Effector memory CD8-positive, alpha-beta T cell (primary cell): ENCODE results near the gene AKAP11.

Source experiments
- ATAC-seq: fragments of 150-1000 bp; cut with Tn5 transposase; replicated peaks from 2 replicates; pipeline ENCODE4 v1.10.0; 2021; ENCODE audit warnings: mild to moderate bottlenecking, moderate library complexity
- DNase-seq, 3 experiments: peaks; one replicate each; pipeline ENCODE4 v3.0.0; 2021
- H3K27ac Mint-ChIP-seq, 2 donors: one replicate each; pipeline ENCODE4 v1.8.0; 2022; ENCODE audit warnings: mild to moderate bottlenecking in 2 of 2, mixed read lengths in 2 of 2, moderate library complexity in 2 of 2
- H3K27me3 Mint-ChIP-seq, 2 donors: one replicate each; pipeline ENCODE4 v1.8.0; 2022; ENCODE audit warnings: mixed read lengths in 2 of 2
- H3K36me3 Mint-ChIP-seq: one replicate; pipeline ENCODE4 v1.8.0; 2022; ENCODE audit warnings: mild to moderate bottlenecking, moderate library complexity, mixed read lengths; ENCODE audit not compliant: insufficient read depth
- H3K4me1 Mint-ChIP-seq, 2 donors: one replicate each; pipeline ENCODE4 v1.8.0; 2022; ENCODE audit warnings: low read depth in 2 of 2, mixed read lengths in 2 of 2
- H3K4me3 Mint-ChIP-seq, 2 donors: one replicate each; pipeline ENCODE4 v1.8.0; 2022; ENCODE audit warnings: mild to moderate bottlenecking in 2 of 2, mixed read lengths in 2 of 2, moderate library complexity in 2 of 2
- H3K9me3 Mint-ChIP-seq, 2 donors: one replicate each; pipeline ENCODE4 v1.8.0; 2022; ENCODE audit warnings: mixed read lengths in 2 of 2

The AKAP11 gene

DNA sequence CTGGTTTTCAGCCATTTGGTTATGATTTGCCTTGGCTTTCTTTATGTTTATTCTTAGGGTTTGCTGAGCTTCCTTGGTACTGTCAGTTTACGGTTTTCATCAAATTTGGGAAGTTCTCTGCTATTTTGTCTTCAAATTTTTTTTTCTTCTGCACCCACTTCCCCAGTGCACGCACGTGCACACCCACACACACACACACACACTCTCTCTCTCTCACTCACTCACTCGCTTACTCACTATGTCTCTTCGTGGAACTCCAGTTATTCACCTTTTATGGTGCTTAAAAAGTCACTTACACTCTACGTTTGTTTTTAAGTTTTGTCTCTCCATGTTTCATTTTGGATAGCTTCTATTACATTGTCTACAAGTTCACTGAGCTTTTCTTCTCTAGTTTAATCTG is 7.1 kb downstream of the AKAP11 start:
- no peak overlapping the region for H3K27ac Mint-ChIP-seq
- no peaks in the 10 kb centered on the region for H3K9me3 Mint-ChIP-seq
- no peaks in the 10 kb centered on the region for H3K36me3 Mint-ChIP-seq
- H3K4me3 Mint-ChIP-seq: no peak overlapping the region
- DNase-seq: no peak
- H3K27me3 Mint-ChIP-seq: no peaks in the 10 kb centered on the region
- no peak for ATAC-seq
- peaks cover 15 to 50% of the 10 kb centered on the region in 2 donors for H3K4me1 Mint-ChIP-seq

GRCh38 chr13:42279986-42280385 is 8.0 kb downstream of the AKAP11 start:
- no peak for DNase-seq
- ATAC-seq: no peak
- Mint-ChIP-seq H3K27ac (no peak overlapping the region), H3K27me3 (no peaks in the 10 kb centered on the region), H3K4me1 (peaks cover 14 to 48% of the 10 kb centered on the region in 2 donors), H3K36me3 (no peaks in the 10 kb centered on the region), H3K9me3 (no peaks in the 10 kb centered on the region), H3K4me3 (no peak overlapping the region)

GRCh38 chr13:42280537-42280936 is 8.6 kb downstream of the AKAP11 start:
- Mint-ChIP-seq H3K4me1 (peaks cover 10 to 45% of the 10 kb centered on the region in 2 donors), H3K4me3 (no peak overlapping the region), H3K9me3 (no peaks in the 10 kb centered on the region), H3K27ac (no peak overlapping the region), H3K36me3 (peaks cover under 1% of the 10 kb centered on the region), H3K27me3 (no peaks in the 10 kb centered on the region)
- DNase-seq: no peak
- ATAC-seq: no peak

- ATAC-seq (no peak), DNase-seq (no peak)
- Mint-ChIP-seq H3K36me3 (peaks cover 22% of the 10 kb centered on the region), H3K9me3 (no peaks in the 10 kb centered on the region), H3K27me3 (no peaks in the 10 kb centered on the region), H3K4me3 (no peak overlapping the region), H3K27ac (no peak overlapping the region), H3K4me1 (peaks cover 3 to 27% of the 10 kb centered on the region in 2 donors)
Observed at GRCh38 chr13:42283574-42283973, 11.6 kb downstream of the AKAP11 start.

GRCh38 chr13:42284068-42284467 is 12.1 kb downstream of the AKAP11 start:
- no peak for ATAC-seq
- Mint-ChIP-seq H3K27me3 (no peaks in the 10 kb centered on the region), H3K9me3 (no peaks in the 10 kb centered on the region), H3K27ac (no peak overlapping the region), H3K4me3 (no peak overlapping the region), H3K36me3 (peaks cover 26% of the 10 kb centered on the region), H3K4me1 (peaks cover 3 to 30% of the 10 kb centered on the region in 2 donors)
- DNase-seq: no peak

DNA sequence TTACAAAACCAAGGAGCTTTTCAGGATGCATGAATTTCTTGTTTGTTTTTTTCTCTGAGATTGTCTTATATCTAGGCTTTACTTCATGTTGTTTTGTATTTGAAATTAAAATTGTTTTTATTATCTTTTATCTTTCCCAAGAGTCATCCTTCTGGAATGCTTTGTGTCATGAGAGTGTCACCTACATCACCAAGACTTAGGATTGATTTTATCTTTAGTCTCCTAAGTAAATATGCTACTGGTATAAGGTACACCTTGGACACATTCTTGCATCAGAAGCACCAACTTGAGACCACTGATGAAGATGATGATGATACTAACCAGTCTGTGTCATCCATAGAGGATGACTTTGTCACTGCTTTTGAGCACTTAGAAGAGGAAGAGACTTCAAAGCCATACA is 26.4 kb downstream of the AKAP11 start:
- no peak overlapping the region for H3K27ac Mint-ChIP-seq
- H3K27me3 Mint-ChIP-seq: no peaks in the 10 kb centered on the region
- no peak for DNase-seq
- H3K4me1 Mint-ChIP-seq: peaks cover 0 to 7% of the 10 kb centered on the region in 2 donors
- ATAC-seq: no peak
- no peaks in the 10 kb centered on the region for H3K9me3 Mint-ChIP-seq
- H3K4me3 Mint-ChIP-seq: no peak overlapping the region
- peaks cover 57% of the 10 kb centered on the region for H3K36me3 Mint-ChIP-seq

GRCh38 chr13:42305503-42305902 is 33.6 kb downstream of the AKAP11 start:
- H3K4me1 Mint-ChIP-seq: peaks cover 7 to 14% of the 10 kb centered on the region in 2 donors
- H3K9me3 Mint-ChIP-seq: no peaks in the 10 kb centered on the region
- peaks cover 45% of the 10 kb centered on the region for H3K36me3 Mint-ChIP-seq
- no peaks in the 10 kb centered on the region for H3K27me3 Mint-ChIP-seq
- peak overlapping the region in 1 of 2 donors; percentile 23 for H3K27ac Mint-ChIP-seq
- no peak overlapping the region for H3K4me3 Mint-ChIP-seq
- no peak for ATAC-seq
- DNase-seq: no peak

GRCh38 chr13:42307461-42307860 is 35.5 kb downstream of the AKAP11 start:
- no peak for ATAC-seq
- H3K4me1 Mint-ChIP-seq: peaks cover 8 to 21% of the 10 kb centered on the region in 2 donors
- H3K9me3 Mint-ChIP-seq: no peaks in the 10 kb centered on the region
- H3K27me3 Mint-ChIP-seq: no peaks in the 10 kb centered on the region
- H3K27ac Mint-ChIP-seq: no peak overlapping the region
- H3K4me3 Mint-ChIP-seq: no peak overlapping the region
- DNase-seq: no peak
- peaks cover 45% of the 10 kb centered on the region for H3K36me3 Mint-ChIP-seq

DNA sequence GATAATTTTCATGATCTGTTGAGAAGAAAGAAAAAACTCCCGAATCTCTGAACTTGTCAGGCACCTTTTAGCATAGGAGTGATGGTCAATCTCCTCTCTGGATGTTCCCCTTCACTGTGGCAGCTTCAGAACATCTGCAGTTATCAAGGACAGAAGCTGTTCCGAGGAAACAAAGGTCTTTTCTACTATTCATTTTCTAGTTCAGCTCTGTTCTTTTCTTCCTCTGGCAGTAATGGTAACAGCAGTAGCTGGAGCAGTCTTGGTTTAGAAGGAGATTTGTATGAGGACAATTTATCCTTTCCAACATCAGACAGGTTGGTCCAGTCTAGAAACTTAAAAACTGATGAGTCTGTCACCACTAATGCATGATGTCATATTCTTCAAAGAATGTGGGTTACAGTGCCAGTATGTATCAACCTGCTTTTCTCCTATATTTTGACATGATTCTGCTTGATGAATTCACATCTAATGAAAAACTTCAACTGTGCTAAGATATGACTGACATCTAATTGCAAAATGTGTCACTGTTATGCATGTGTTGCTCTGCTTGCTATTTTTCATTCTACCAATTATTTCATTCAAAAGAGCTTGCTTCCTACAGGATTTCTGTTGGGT is 41.0 kb downstream of the AKAP11 start:
- Mint-ChIP-seq H3K4me3 (no peak overlapping the region), H3K27ac (no peak overlapping the region), H3K27me3 (no peaks in the 10 kb centered on the region), H3K9me3 (no peaks in the 10 kb centered on the region), H3K4me1 (peaks cover 8 to 12% of the 10 kb centered on the region in 2 donors), H3K36me3 (peaks cover 44% of the 10 kb centered on the region)
- DNase-seq: no peak
- ATAC-seq: no peak

GRCh38 chr13:42318570-42318969 is 46.6 kb downstream of the AKAP11 start:
- no peaks in the 10 kb centered on the region for H3K9me3 Mint-ChIP-seq
- no peak for ATAC-seq
- DNase-seq: no peak
- no peaks in the 10 kb centered on the region for H3K27me3 Mint-ChIP-seq
- peaks cover 9 to 21% of the 10 kb centered on the region in 2 donors for H3K4me1 Mint-ChIP-seq
- peaks cover 15% of the 10 kb centered on the region for H3K36me3 Mint-ChIP-seq
- no peak overlapping the region for H3K27ac Mint-ChIP-seq
- no peak overlapping the region for H3K4me3 Mint-ChIP-seq

DNA sequence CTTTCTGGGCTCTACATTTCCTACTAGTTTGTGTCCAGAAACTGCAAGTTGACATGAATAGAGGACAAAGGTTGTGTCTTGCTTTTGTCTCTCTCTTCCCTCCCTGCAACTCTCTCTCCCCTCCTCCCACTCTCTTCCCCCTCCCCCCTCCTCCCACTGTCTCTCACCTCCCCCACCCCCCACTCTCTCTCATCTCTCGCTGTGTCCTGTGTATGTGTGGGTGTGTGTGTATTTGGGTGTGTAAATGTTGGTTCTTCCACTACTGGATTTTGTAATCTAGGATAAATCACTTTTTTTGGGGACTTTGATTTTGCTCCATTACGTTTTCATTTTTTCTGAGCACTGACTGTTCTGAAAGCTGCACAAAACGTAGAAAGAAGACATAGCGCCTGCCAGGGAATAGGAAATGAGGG is 48.4 kb downstream of the AKAP11 start:
- Mint-ChIP-seq H3K9me3 (no peaks in the 10 kb centered on the region), H3K36me3 (peaks cover 9% of the 10 kb centered on the region), H3K4me1 (peaks cover 11 to 21% of the 10 kb centered on the region in 2 donors), H3K4me3 (peak overlapping the region; percentile 26 to 35), H3K27me3 (no peaks in the 10 kb centered on the region), H3K27ac (no peak overlapping the region)
- DNase-seq (no peak), ATAC-seq (no peak)

DNA sequence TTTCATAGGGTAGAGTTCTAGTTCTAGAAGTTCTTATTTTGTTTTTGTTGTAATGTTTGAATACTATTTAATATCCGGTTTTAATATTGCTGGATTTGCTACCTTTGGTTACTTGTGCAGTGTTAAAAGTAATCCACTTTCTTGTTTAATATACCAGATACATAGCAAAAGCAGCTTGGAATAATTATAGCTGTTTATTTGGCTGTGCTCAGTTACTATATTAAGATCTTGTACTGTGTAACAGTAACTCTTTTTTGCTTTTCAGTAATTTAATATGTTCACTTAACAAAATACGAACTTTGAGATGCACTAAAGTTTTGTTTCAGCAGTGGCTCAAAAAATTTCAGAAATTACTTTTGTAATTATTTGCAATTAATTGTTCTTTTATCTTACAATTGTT is 50.9 kb downstream of the AKAP11 start:
- no peak overlapping the region for H3K4me3 Mint-ChIP-seq
- ATAC-seq (no peak), DNase-seq (no peak)
- no peaks in the 10 kb centered on the region for H3K36me3 Mint-ChIP-seq
- H3K4me1 Mint-ChIP-seq: peaks cover 8 to 21% of the 10 kb centered on the region in 2 donors
- H3K27me3 Mint-ChIP-seq: no peaks in the 10 kb centered on the region
- no peaks in the 10 kb centered on the region for H3K9me3 Mint-ChIP-seq
- no peak overlapping the region for H3K27ac Mint-ChIP-seq

- ATAC-seq (no peak), DNase-seq (no peak)
- H3K27me3 Mint-ChIP-seq: no peaks in the 10 kb centered on the region
- H3K4me3 Mint-ChIP-seq: no peak overlapping the region
- peaks cover 12 to 21% of the 10 kb centered on the region in 2 donors for H3K4me1 Mint-ChIP-seq
- H3K36me3 Mint-ChIP-seq: no peaks in the 10 kb centered on the region
- no peaks in the 10 kb centered on the region for H3K9me3 Mint-ChIP-seq
- H3K27ac Mint-ChIP-seq: peak overlapping the region in 1 of 2 donors; percentile 35
Observed at GRCh38 chr13:42324704-42325103, 52.8 kb downstream of the AKAP11 start.

DNA sequence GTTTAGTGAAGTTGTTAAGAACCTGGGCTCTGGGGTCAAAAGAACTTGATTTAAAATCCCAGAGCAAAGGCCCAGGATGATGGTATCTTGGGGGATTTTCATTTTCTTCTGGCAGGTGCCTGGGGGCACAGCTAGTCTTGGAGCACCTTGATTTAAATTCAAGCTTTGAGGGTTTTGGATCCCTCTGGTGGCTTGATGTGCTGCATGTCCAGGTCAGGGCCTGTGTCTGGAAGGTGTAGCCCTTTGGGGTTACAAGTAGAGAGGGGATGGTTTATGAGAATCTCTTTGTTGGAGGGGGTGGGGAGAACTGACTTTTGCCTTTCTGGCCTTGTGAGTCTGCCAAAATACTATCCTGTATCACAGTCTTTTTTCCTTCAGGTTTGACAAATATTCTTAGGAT is 55.8 kb downstream of the AKAP11 start:
- H3K9me3 Mint-ChIP-seq: no peaks in the 10 kb centered on the region
- H3K4me3 Mint-ChIP-seq: no peak overlapping the region
- H3K4me1 Mint-ChIP-seq: peaks cover 10 to 14% of the 10 kb centered on the region in 2 donors
- H3K27ac Mint-ChIP-seq: no peak overlapping the region
- H3K36me3 Mint-ChIP-seq: no peaks in the 10 kb centered on the region
- no peaks in the 10 kb centered on the region for H3K27me3 Mint-ChIP-seq
- ATAC-seq (no peak), DNase-seq (no peak)
